GM12892 (cell line): ENCODE results near the gene NUDT8.
"Not testable (repeated sequence)": the region's sequence is repeated elsewhere in the genome, so short reads cannot be mapped to it uniquely, and the experiment has no call there.

Source experiments
- DNase-seq: peaks from one replicate; pipeline ENCODE4 v3.0.0; 2011; ENCODE audit not compliant: insufficient read length
- FAIRE-seq: peaks from 2 replicates; lab custom pipeline; 2011; peaks lifted over from hg19 to GRCh38; lab: Jason Lieb, UNC
- POLR2A ChIP-seq: IDR thresholded peaks from 2 replicates; pipeline ENCODE4 v1.6.1; 2011; ENCODE audit warnings: low read depth, low read length, control low read depth
- POLR2AphosphoS5 ChIP-seq: IDR thresholded peaks from 2 replicates; pipeline ENCODE4 v1.6.1; 2011; ENCODE audit warnings: low read depth, low read length, control low read depth
- TAF1 ChIP-seq: IDR thresholded peaks from 2 replicates; pipeline ENCODE4 v1.6.1; 2011; ENCODE audit warnings: low read depth, mild to moderate bottlenecking, control low read depth, low read length, borderline replicate concordance

Gene NUDT8

DNA sequence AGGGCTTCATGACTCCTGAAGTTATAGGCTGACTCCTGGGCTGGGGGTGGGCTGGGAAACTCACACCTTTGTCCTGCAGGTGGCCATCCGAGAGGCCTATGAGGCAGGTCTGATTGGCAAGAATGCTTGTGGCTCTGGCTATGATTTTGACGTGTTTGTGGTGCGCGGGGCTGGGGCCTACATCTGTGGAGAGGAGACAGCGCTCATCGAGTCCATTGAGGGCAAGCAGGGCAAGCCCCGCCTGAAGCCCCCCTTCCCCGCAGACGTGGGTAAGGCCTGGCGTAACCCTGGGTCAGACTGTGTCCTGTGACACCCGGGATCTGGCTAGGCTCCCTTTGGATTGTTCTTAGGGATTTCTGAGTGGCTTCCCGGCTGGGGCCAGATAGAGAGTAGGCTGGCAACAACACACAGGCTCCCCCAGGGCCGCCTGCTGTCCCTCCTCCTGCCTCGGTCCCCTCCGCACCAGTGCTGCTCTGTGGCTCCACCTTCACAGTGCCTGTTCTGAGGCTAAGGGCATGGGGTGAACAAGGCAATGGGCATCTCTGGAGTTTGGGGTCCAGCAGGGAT is 19.4 kb downstream of the NUDT8 start:
- no peak for DNase-seq
- TF ChIP-seq POLR2A (no peak), TAF1 (no peak), POLR2AphosphoS5 (no peak)
- no peak for FAIRE-seq

DNA sequence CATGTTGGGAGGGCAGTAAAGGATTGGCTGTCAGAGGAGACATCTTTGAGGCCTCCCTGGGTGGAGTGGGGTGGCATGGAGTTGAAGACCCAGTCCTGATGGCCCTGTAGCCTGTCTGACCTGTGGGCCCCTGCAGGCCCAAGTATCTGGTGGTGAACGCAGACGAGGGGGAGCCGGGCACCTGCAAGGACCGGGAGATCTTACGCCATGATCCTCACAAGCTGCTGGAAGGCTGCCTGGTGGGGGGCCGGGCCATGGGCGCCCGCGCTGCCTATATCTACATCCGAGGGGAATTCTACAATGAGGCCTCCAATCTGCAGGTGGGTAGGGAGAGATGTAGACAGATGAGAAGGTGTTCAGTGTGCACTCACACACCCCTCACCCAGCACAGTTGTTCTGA is 20.4 kb downstream of the NUDT8 start:
- DNase-seq: no peak
- no peak for FAIRE-seq
- TF ChIP-seq TAF1: no peak
- TF ChIP-seq POLR2AphosphoS5: no peak
- TF ChIP-seq POLR2A: no peak

DNA sequence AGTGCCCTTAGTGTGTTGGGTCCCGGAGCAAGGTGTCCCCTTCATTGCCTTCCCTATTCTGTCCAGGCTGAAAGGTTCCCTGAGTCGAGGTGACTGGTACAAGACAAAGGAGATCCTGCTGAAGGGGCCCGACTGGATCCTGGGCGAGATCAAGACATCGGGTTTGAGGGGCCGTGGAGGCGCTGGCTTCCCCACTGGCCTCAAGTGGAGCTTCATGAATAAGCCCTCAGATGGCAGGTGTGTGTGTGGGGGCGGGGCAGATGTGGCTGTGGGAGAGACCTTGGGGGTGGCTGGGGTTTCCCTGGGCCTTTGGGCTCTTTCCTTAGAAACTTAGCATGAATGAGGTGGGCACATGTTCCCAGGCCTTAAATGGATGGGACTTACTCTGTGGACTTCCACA is 21.3 kb downstream of the NUDT8 start:
- FAIRE-seq (no peak), DNase-seq (no peak)
- TF ChIP-seq POLR2AphosphoS5 (no peak), POLR2A (no peak), TAF1 (no peak)

DNA sequence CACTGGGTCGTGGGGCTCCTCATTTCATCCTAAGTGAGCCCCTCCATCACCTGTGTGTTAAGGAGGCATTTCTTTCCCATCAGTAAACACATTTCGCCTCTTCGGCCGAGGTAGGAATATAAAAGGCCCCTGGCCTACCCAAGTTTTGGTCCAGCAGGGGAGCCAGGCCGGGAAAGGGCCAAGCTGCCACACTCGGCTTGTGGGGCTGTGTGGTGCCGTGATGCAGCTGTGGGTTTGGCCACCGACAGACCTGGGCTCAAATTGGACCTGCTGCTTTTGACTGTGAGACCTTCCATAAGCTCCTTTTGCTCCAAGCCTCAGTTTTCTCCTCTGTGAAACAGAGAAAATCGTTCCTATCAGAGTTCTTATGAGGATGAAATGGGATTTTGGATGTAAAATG is 22.2 kb downstream of the NUDT8 start:
- DNase-seq (no peak), FAIRE-seq (no peak)
- TF ChIP-seq TAF1: no peak
- TF ChIP-seq POLR2A: no peak
- TF ChIP-seq POLR2AphosphoS5: no peak

DNA sequence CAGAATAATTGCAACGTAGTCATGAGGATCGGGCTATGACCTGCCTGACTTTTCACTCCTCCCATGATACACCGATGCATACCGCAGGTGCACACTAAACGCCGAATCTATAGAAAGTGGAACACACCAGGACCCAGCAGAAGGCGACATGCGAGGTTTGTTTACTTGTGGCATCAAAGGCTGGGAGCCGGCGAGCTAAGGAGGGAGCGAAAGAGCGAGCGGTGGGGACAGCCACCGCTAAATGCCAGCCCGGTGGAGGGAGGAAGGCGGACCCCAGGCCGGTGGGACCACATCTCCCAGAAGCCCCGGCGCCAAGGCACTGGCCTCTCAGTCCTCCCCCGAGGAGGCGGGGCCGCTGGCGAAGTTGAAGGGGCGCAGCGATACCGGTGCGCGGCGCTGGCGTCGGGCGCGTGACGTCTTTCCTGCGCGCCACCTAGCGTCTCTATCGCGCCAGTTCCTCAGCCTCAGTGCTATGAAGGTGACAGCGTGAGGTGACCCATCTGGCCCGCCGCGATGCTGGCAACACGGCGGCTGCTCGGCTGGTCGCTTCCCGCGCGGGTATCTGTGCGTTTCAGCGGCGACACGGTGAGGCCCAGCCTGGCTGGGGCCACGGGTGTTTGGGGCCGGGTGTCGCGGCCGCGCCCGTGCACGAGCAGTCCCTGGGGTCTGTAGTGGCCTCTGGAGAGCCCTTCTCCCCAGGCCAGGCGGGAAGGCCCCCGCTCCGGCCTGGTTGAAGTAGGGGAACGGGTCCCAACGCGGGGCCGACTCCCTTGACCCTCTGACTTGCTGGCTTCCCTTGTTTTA is 23.0 kb downstream of the NUDT8 start, which contains the start of gene NDUFV1:
Gene NDUFV1 (plus strand): TSS at position 445 of the 804 bp plus-strand sequence. CDS start 69 bp downstream, at position 514.
- DNase-seq (peak; percentile 84), FAIRE-seq (peak; percentile 100)
- TF ChIP-seq POLR2A: peak; percentile 90
- TF ChIP-seq TAF1: peak; percentile 70; the same call in 1 of the 2 replicates
- TF ChIP-seq POLR2AphosphoS5: peak; percentile 86

DNA sequence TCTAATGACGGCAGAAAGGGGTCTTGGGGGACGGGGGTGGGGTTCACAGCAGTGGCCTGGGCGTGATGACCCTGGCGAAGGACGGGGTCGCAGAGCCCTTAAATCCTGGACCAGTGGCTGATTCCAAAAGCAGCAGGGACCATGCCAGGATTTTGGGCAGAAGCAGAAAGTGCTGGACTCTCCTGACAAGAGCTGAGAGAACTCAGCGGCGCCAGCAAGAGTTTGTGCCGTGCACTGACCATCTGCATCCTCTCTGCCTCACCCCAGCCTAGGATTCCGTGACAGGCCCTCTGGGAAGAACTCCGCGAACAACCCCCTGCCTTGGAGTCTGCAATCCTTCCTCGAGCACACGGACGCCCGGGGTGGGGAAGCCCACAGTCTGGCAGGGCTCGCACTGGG is 23.6 kb downstream of the NUDT8 start:
- DNase-seq: no peak
- no peak for TF ChIP-seq TAF1
- no peak for TF ChIP-seq POLR2AphosphoS5
- TF ChIP-seq POLR2A: no peak
- no peak for FAIRE-seq

DNA sequence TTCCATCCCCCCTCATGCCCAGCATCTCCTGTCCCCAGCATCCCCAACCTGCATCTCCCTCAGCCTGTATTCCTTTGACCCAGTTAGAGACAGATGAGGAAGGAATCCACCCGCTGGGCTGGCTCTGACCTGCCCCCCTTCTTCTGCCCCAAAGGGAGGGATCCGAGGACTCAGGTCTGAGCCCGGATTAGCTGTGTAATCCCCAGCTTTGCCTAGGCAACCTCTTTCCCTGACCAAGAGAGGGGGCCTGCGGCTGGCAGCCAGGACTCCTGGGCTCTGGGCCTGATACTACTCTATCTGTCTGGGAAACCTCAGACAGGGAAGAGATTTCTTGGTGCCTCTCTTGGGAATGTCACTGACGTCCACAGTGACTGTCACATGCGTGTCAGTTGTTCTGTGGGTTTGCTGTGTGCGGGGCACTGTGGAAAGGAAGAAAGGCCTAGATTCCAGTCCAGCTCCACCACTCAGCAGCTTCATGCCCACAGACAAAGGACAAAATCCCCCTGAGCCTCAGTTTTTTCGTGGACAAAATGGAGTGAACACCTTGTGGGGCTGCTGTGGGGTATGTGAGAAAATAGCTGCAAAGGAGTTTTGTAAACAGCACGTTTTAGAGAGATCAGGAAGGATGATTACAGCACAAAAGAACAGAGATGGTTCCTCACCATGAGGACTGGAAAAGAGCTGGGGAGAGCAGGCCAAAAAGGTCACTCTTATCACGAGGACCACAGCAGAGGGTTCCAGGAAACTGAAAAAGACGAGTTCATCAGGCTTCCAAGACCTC is 24.3 kb downstream of the NUDT8 start:
- FAIRE-seq: no peak
- no peak for DNase-seq
- TF ChIP-seq POLR2A (no peak), POLR2AphosphoS5 (no peak), TAF1 (no peak)

DNA sequence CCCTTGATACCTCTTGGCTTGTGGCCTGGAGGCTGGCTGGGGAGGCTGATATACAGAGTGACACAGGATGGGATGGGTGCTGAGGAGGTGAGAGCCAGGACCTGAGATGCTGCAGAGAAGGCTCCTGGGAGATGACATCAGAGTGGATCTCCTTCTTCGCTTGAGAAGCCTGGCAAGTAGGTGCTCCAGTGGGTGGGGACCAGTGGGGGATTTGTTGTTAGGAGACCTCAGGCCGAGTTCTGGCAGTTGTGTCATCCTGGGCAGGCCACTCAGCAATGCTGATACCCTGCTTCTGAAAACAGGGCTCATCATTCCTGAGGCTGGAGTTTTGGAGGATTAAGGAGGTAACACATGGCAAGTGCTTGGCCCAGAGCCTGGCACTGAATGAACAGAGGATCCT is 24.9 kb downstream of the NUDT8 start:
- DNase-seq (no peak), FAIRE-seq (no peak)
- no peak for TF ChIP-seq TAF1
- TF ChIP-seq POLR2AphosphoS5: no peak
- TF ChIP-seq POLR2A: no peak

DNA sequence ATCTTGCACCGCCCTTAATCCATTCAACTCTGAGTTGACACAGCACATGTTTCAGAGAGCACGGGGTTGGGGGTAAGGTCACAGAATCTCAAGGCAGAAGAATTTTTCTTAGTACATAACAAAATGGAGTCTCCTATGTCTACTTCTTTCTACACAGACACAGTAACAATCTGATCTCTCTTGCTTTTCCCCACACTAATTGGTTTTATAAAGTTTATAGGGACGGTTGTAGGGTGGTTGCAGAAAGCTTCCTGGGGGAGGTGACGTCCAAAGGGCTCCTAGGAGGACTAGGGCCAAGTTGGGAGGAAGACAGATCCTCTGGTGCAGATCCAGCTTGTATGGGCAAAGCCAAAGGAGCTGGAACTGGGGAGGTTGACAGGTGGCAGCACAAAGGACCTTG is 25.6 kb downstream of the NUDT8 start:
- not testable (repeated sequence) for DNase-seq, FAIRE-seq

DNA sequence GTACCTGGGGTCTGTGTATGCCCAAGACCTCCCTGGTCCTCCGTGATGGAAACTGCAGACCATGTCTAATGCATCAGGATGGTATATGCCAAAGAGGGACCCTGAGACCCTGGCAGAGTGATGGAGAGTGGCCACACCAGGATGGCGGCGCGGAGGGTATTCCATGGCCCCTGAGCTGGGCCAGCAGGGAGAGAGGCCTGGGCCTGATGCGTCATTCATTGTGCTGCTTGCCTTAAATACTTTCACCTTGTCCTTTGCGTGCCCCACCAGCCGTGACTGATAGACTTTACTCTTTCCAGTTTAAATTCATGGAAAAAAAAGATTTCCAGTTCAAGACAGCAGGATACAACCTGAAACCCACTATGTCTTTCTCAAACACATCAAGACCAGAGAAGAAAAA is 28.6 kb downstream of the NUDT8 start:
- TF ChIP-seq POLR2A (no peak), POLR2AphosphoS5 (no peak), TAF1 (no peak)
- FAIRE-seq (no peak), DNase-seq (no peak)

DNA sequence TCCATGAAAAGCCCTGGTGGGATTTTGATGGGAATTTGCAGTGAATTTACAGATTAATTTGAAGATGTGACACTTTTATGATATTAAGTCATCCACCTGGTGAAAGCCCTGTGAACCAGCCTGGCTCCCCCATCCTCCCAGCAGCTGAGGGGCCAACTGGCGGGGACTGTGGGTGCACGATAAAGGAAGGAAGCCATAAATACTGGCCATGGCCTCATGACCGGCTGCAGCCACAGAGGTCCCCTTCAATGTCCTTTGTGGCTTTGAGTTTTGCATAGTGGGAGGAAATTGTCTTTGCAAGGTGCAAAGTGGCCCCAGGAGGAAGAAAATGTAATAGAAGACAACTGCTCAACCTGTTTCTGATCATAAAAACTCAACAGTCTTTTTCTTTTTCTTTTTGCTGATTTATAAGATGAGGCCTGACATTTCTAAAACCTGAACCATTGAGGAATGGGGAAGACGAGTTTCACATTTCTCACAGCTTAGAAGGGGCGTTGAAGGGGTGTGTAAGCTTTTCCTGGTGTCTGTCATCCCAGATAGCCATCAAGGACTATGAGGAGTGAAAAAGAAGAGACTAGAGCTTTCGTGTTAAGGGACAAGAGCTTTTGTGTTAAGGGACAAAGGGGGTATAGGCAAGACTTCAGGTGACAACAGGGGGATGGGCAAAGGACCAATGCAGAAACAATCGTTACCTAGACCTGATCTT is 29.3 kb downstream of the NUDT8 start:
- DNase-seq (no peak), FAIRE-seq (peak; percentile 85)
- peak; percentile 49; the same call in 1 of the 2 replicates for TF ChIP-seq POLR2A
- TF ChIP-seq POLR2AphosphoS5: no peak
- 0 out of 2 replicates have a peak, but pooled peaks have one; percentile 17 for TF ChIP-seq TAF1
